Epithelial cell of esophagus (primary cell): ENCODE data around the gene CTNND2.

Experiments used
- DNase-seq: peaks from one replicate; pipeline ENCODE4 v3.0.0; 2010; ENCODE audit warnings: low read depth
- H3K4me3 ChIP-seq: 2 replicates; pipeline ENCODE4 v1.5.1; 2011; ENCODE audit warnings: mild to moderate bottlenecking, low read length, control low read depth
- TF ChIP-seq, protein P1 (sequence below): IDR thresholded peaks from 2 replicates; pipeline ENCODE4 v1.5.1; 2011; ENCODE audit warnings: low read depth, mild to moderate bottlenecking, low read length, control low read depth, inconsistent platforms; ENCODE audit not compliant: insufficient read depth; ENCODE audit errors: missing control alignments

Gene CTNND2

GRCh38 chr5:11524188-11524587 lies 380.1 kb downstream of the CTNND2 start:
- TF ChIP-seq, protein P1, sequence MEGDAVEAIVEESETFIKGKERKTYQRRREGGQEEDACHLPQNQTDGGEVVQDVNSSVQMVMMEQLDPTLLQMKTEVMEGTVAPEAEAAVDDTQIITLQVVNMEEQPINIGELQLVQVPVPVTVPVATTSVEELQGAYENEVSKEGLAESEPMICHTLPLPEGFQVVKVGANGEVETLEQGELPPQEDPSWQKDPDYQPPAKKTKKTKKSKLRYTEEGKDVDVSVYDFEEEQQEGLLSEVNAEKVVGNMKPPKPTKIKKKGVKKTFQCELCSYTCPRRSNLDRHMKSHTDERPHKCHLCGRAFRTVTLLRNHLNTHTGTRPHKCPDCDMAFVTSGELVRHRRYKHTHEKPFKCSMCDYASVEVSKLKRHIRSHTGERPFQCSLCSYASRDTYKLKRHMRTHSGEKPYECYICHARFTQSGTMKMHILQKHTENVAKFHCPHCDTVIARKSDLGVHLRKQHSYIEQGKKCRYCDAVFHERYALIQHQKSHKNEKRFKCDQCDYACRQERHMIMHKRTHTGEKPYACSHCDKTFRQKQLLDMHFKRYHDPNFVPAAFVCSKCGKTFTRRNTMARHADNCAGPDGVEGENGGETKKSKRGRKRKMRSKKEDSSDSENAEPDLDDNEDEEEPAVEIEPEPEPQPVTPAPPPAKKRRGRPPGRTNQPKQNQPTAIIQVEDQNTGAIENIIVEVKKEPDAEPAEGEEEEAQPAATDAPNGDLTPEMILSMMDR, result no peak
- no peak overlapping the region for H3K4me3 ChIP-seq
- no peak for DNase-seq

DNA sequence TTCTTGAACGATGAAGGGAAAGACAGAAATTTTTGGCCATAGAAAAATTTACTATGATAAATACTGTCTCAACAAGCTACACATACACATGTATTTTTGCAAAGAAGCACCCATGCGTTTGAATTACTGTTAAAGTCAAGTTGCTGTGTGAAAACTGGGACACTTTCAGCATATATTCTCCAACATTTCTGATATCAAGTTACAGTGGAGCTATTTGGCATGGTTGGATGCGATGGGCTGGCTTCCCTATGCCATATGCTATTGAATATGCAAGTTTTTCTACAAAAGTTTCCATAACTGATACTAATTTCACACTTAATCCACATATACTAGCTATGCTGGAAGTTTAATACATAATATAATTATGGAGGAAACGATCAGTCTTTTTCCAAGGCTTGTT lies 381.4 kb downstream of the CTNND2 start:
- no peak for DNase-seq
- H3K4me3 ChIP-seq, result no peak overlapping the region
- TF ChIP-seq, protein P1, result no peak

- no peak for DNase-seq
- H3K4me3 ChIP-seq, result no peak overlapping the region
- TF ChIP-seq, protein P1, result no peak
These were observed 383.9 kb downstream of the CTNND2 start for GRCh38 chr5:11520241-11520930.

DNA sequence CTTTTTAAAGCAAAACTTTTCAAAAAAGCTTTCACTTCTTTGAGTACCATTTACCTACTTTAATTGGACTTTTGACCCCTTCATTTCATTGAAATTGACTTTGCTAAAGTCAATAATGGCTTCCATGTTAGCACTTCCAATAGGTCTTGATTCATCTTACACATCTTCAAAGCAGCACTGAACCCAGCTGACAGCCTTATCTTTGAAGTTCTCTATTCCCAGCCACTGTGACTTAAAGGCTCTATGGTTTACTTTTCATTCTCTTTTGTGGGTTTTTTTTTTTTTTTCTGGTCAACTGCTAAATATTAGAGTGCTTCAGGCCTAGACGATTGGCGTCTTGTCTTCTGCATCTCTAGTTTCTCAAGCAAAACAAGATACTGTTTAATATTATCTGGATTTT lies 385.0 kb downstream of the CTNND2 start:
- no peak for DNase-seq
- TF ChIP-seq, protein P1, result no peak
- H3K4me3 ChIP-seq, result no peak overlapping the region

DNA sequence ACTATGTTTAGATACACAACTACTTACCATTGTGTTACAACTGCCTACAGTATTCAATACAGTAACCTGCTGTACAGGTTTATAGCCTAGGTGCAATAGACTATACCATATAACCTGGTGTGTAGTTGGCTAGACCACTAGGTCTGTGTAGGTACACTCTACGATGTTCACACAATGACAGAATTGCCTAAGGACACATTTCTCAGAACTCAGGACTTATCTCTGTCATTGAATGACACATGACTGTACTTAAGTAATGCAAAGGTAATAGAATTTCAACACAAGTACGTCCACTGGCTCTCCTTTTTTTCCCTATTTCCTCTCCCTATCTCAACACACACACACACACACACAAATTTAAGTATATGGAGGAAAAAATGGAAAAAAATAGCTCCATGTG lies 385.6 kb downstream of the CTNND2 start:
- DNase-seq, result no peak
- no peak overlapping the region for H3K4me3 ChIP-seq
- TF ChIP-seq, protein P1, result no peak

GRCh38 chr5:11514705-11515432 lies 389.4 kb downstream of the CTNND2 start:
- no peak overlapping the region for H3K4me3 ChIP-seq
- no peak for DNase-seq
- TF ChIP-seq, protein P1, result no peak
